ENCODE data around the gene ZNF710.

DNA sequence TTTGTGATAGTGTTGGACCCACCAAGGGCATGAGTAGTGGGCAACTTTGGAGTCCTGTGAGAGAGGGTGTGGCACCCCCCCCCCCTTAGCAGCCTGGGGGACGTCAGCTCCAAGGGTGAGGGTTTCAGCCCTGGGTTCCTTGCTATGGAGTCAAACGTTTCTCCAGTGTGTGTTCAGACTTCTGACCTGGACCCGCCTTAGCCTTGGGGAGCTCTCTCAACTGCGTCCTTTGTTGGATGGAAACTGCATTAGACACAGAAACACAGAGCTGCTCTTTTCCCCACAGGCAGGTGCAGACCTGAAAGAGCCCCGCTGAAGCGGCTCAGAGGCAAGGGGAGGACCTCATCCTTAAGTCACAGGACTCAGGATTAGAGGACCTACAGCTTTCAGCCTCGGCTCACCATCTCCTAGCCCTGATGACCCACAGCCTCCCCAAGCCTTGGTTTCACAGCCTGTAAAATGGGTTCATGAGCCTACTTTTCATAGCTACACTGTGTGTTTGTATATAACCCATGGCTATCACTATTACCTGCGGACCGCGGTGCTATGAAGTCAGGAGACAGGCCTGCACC, 19.9 kb downstream of the ZNF710 start:
- TF ChIP-seq, protein P1, sequence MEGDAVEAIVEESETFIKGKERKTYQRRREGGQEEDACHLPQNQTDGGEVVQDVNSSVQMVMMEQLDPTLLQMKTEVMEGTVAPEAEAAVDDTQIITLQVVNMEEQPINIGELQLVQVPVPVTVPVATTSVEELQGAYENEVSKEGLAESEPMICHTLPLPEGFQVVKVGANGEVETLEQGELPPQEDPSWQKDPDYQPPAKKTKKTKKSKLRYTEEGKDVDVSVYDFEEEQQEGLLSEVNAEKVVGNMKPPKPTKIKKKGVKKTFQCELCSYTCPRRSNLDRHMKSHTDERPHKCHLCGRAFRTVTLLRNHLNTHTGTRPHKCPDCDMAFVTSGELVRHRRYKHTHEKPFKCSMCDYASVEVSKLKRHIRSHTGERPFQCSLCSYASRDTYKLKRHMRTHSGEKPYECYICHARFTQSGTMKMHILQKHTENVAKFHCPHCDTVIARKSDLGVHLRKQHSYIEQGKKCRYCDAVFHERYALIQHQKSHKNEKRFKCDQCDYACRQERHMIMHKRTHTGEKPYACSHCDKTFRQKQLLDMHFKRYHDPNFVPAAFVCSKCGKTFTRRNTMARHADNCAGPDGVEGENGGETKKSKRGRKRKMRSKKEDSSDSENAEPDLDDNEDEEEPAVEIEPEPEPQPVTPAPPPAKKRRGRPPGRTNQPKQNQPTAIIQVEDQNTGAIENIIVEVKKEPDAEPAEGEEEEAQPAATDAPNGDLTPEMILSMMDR (IDR thresholded peaks at IDR 0.05): no peak
- TF ChIP-seq POLR2A (IDR thresholded peaks at IDR 0.05): no peak

Measured in adrenal gland (tissue), 5 donors.